ENCODE measurements around the gene WDR93.

WDR93 gene

DNA sequence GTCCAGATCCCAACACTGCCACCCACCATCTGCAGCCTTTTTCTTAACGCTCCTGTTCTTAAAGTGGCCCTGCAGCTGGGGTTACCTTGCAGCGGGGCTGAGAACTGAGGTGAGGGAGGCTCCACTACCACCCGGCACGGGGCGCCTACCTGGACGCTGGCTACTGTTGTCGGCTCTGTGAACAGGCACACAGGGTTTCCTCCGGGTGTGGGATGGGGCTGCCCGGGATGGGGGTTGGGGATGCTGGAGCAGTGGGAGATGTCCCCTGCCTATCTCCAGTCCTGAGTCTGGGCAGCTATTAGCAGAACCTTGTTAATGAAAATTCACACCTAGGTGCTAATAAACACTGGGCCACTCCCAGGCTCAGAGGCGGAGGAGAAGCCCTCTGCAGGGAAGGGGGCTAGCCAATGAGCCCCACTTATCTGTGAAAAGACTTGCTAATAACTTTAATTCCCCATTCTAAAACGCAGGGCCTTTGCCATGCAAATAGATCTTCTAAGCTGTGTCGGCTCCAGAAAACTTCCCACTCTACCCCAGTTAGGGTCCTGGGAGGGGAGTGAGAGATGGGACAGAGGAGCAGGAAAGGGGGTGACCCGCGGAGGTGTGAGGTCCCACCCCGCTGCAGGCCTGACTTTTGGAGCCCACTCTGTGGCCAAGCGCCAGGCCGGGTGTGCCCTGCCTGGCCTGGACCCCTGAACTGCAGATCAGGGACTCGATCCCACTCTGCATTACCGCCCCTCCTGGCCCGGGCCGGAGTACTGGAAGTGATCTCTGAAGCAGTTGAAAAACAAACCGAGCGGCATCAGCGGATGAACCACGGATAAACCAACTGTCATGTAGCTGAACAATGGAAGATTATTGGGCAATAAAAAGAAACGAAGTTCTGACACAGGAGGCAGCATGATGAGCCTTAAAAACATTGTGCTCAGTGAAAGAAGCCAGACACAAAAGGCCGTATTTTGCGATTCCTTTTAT lies 57.4 kb downstream of the WDR93 start:
- TF ChIP-seq MAX (IDR thresholded peaks at IDR 0.05) (no peak), TAF1 (IDR thresholded peaks at IDR 0.05; ENCODE audit: low read depth) (no peak), FOXM1 (IDR thresholded peaks at IDR 0.05; ENCODE audit: borderline replicate concordance, low read depth) (no peak), TEAD4 (IDR thresholded peaks at IDR 0.05) (no peak), YY1 (IDR thresholded peaks at IDR 0.05; ENCODE audit: low read depth) (no peak), RAD21 (IDR thresholded peaks at IDR 0.05; ENCODE audit: low read depth) (no peak), ZBTB7A (IDR thresholded peaks at IDR 0.05; ENCODE audit: low read depth) (no peak), NFIC (IDR thresholded peaks at IDR 0.05) (no peak), TCF12 (IDR thresholded peaks at IDR 0.05; ENCODE audit: low read depth) (no peak), CREB1 (IDR thresholded peaks at IDR 0.05; ENCODE audit: low read depth) (no peak), CEBPB (IDR thresholded peaks at IDR 0.05) (no peak), EP300 (IDR thresholded peaks at IDR 0.05; ENCODE audit: borderline replicate concordance) (no peak), USF1 (IDR thresholded peaks at IDR 0.05) (no peak)

DNA sequence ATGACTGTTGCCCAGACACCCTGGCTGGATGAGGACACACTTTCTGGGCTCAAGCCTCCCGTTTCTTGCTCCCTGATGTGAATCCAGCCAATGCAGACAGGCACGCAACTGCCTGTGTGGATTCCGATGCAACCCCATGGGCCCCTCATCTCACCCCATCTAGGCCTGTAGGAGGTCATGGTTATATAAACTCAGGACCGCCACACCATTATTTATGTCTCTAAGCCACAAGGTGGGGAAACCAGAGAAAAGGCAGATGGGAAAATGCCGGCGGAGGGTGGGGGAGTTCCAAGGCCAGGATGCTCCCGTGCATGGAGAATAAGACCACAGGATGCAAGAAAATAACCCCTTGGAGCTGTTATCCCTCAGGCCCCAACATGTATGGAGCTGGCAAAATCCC lies 58.4 kb downstream of the WDR93 start:
- TF ChIP-seq, protein P1, sequence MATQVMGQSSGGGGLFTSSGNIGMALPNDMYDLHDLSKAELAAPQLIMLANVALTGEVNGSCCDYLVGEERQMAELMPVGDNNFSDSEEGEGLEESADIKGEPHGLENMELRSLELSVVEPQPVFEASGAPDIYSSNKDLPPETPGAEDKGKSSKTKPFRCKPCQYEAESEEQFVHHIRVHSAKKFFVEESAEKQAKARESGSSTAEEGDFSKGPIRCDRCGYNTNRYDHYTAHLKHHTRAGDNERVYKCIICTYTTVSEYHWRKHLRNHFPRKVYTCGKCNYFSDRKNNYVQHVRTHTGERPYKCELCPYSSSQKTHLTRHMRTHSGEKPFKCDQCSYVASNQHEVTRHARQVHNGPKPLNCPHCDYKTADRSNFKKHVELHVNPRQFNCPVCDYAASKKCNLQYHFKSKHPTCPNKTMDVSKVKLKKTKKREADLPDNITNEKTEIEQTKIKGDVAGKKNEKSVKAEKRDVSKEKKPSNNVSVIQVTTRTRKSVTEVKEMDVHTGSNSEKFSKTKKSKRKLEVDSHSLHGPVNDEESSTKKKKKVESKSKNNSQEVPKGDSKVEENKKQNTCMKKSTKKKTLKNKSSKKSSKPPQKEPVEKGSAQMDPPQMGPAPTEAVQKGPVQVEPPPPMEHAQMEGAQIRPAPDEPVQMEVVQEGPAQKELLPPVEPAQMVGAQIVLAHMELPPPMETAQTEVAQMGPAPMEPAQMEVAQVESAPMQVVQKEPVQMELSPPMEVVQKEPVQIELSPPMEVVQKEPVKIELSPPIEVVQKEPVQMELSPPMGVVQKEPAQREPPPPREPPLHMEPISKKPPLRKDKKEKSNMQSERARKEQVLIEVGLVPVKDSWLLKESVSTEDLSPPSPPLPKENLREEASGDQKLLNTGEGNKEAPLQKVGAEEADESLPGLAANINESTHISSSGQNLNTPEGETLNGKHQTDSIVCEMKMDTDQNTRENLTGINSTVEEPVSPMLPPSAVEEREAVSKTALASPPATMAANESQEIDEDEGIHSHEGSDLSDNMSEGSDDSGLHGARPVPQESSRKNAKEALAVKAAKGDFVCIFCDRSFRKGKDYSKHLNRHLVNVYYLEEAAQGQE (IDR thresholded peaks at IDR 0.05; ENCODE audit: low read depth): no peak
- no peak for TF ChIP-seq TEAD4 (IDR thresholded peaks at IDR 0.05)

DNA sequence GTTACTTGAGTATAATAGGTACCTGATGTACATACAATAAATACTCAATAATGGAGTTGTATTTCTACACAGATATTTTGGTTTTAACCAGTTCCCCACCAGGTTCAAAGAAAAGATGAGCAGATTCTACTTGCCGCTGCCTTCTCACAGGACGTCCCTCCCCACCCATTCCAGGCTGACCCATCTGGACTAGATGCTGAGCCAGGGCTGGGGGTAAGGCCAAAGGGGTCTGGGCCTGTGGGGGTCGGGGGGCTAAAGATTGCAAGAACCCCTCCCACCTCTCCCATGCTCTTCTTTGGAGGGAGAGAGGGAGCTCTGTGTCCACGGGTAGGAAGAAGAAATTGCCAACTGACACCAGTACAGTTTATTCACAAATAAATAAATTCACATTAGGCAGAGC lies 58.9 kb downstream of the WDR93 start:
- TF ChIP-seq TAF1 (IDR thresholded peaks at IDR 0.05; ENCODE audit: low read depth) (no peak), ZBTB7A (IDR thresholded peaks at IDR 0.05; ENCODE audit: low read depth) (no peak), YY1 (IDR thresholded peaks at IDR 0.05; ENCODE audit: low read depth) (no peak), CEBPB (IDR thresholded peaks at IDR 0.05) (no peak), FOXM1 (IDR thresholded peaks at IDR 0.05; ENCODE audit: borderline replicate concordance, low read depth) (no peak)
- TF ChIP-seq, protein P1 (IDR thresholded peaks at IDR 0.05; ENCODE audit: low read depth): no peak

DNA sequence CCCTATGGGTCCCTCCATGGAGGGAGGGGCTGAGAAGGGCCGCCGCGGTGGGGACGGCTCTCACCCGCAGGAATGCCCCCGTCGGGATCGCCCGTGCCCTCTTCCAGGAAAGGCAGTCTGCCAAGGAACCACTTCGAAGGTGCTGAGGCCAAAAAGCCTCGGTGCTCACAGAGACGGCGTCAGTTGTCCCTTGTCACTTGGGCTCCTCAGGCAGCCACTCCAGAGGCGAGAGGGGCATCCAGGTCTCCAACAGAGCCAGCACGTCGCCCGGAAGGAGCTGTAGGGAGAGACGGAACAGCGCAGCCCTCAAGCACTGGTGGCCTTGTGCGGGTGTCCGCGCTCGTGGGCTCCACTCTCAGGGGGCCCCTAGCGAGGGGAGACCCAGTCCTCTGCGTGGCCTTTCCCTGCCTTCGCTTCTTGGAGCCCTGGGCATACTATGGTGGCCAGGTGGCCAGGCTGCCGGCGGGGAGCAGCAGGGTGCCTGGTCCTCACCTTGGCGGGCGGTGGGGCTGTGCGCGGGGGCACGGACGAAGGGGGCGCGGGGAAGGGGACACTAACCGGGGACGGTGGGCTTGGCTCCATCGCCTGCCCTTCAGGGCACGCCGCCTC lies 59.4 kb downstream of the WDR93 start:
- TF ChIP-seq NFIC (IDR thresholded peaks at IDR 0.05): no peak
- no peak for TF ChIP-seq EGR1 (IDR thresholded peaks at IDR 0.05)
- no peak for TF ChIP-seq CEBPB (IDR thresholded peaks at IDR 0.05)
- no peak for TF ChIP-seq YY1 (IDR thresholded peaks at IDR 0.05; ENCODE audit: low read depth)
- TF ChIP-seq FOXM1 (IDR thresholded peaks at IDR 0.05; ENCODE audit: borderline replicate concordance, low read depth): no peak
- no peak for TF ChIP-seq EP300 (IDR thresholded peaks at IDR 0.05; ENCODE audit: borderline replicate concordance)
- TF ChIP-seq, protein P1 (IDR thresholded peaks at IDR 0.05; ENCODE audit: low read depth): no peak
- TF ChIP-seq RAD21 (IDR thresholded peaks at IDR 0.05; ENCODE audit: low read depth): no peak
- no peak for TF ChIP-seq USF1 (IDR thresholded peaks at IDR 0.05)
- no peak for TF ChIP-seq ZBTB7A (IDR thresholded peaks at IDR 0.05; ENCODE audit: low read depth)
- TF ChIP-seq TCF12 (IDR thresholded peaks at IDR 0.05; ENCODE audit: low read depth): no peak
- no peak for TF ChIP-seq CREB1 (IDR thresholded peaks at IDR 0.05; ENCODE audit: low read depth)
- no peak for TF ChIP-seq TAF1 (IDR thresholded peaks at IDR 0.05; ENCODE audit: low read depth)
- no peak for TF ChIP-seq TEAD4 (IDR thresholded peaks at IDR 0.05)
- no peak for TF ChIP-seq MAX (IDR thresholded peaks at IDR 0.05)
